NB4 (cell line): ENCODE data around the gene TFAP2A.
A peak's percentile ranks its signal among the peaks of the same experiment; 100 is the strongest.

Source experiments
- DNase-seq: peaks from one replicate; pipeline ENCODE4 v3.0.0; 2010; ENCODE audit warnings: low read depth
- H3K4me3 ChIP-seq: one replicate; pipeline ENCODE4 v1.5.1; 2011; ENCODE audit warnings: mild to moderate bottlenecking, low read depth, low read length, moderate library complexity
- CTCF ChIP-seq: IDR thresholded peaks from one replicate; pipeline ENCODE4 v1.5.1; 2012; ENCODE audit warnings: low read depth, low read length
- MYC ChIP-seq: IDR thresholded peaks from 2 replicates; pipeline ENCODE4 v1.6.1; 2011; ENCODE audit warnings: low read depth, low read length
- POLR2A ChIP-seq: IDR thresholded peaks from 2 replicates; pipeline ENCODE4 v1.6.1; 2011; ENCODE audit warnings: mild to moderate bottlenecking; ENCODE audit not compliant: insufficient read length; ENCODE audit errors: extremely low read depth
- TF ChIP-seq, protein P1 (sequence below): IDR thresholded peaks from 2 replicates; pipeline ENCODE4 v1.6.1; 2011; ENCODE audit warnings: low read depth, low read length

TFAP2A gene

DNA sequence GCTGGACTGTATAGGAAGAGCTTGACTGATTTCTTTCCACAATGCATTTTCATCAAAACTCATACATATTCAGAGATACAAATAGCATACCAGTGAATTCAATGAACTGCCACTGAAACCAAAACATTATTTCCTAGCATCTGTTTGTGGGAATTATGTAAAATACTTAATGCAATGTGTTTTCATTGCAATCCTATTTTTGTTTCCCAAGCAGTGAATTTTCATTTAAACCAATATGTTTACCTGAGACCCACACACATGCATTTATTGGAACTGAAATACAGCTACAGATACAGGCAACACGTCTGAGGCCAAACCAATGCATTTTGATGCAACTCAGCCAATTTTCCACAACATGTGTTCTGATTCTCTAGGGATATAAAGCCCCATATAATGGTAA is 33.2 kb upstream of the TFAP2A start:
- no peak overlapping the region for H3K4me3 ChIP-seq
- no peak for TF ChIP-seq POLR2A
- no peak for TF ChIP-seq CTCF
- no peak for TF ChIP-seq MYC
- TF ChIP-seq, protein P1, sequence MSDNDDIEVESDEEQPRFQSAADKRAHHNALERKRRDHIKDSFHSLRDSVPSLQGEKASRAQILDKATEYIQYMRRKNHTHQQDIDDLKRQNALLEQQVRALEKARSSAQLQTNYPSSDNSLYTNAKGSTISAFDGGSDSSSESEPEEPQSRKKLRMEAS = no peak
- no peak for DNase-seq

- TF ChIP-seq, protein P1 = no peak
- TF ChIP-seq MYC (no peak), POLR2A (no peak), CTCF (no peak)
- no peak overlapping the region for H3K4me3 ChIP-seq
- no peak for DNase-seq
These were observed 31.7 kb upstream of the TFAP2A start for GRCh38 chr6:10446548-10446947.

- DNase-seq = no peak
- no peak overlapping the region for H3K4me3 ChIP-seq
These were observed 26.8 kb upstream of the TFAP2A start for GRCh38 chr6:10441655-10442009.

GRCh38 chr6:10441004-10441654 is 26.3 kb upstream of the TFAP2A start:
- no peak overlapping the region for H3K4me3 ChIP-seq
- TF ChIP-seq, protein P1 = no peak
- no peak for DNase-seq

More at GRCh38 chr6:10441655-10442009, 26.8 kb upstream of the TFAP2A start:
- TF ChIP-seq CTCF = no peak
- no peak for TF ChIP-seq MYC
- TF ChIP-seq POLR2A = no peak
- TF ChIP-seq, protein P1 = no peak

- DNase-seq = no peak
- H3K4me3 ChIP-seq = no peak overlapping the region
- no peak for TF ChIP-seq MYC
- TF ChIP-seq POLR2A = no peak
These were observed 23.0 kb upstream of the TFAP2A start for GRCh38 chr6:10437891-10438290.

DNA sequence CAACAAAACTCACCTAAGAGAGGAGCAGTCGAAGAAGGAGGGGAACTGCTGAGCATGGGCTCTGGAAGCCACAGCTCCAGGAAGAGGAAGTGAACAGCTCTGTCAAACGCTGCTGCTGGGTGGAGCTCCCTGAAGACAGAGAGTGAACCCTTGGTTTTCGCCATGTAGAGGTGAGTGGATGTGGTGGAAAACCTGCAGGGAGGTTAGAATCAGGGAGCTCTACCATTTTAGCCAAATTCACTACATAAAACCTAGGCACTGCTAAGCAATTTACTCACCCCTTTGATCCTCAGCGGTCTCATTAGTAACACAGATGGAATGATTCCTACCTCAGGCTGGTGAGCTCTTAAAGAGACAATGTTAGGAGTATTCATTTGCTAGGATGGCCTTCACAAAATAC is 19.4 kb upstream of the TFAP2A start:
- DNase-seq = peak; percentile 78

More for the DNA sequence above, 19.4 kb upstream of the TFAP2A start:
- TF ChIP-seq POLR2A (no peak), CTCF (no peak), MYC (no peak)
- TF ChIP-seq, protein P1 = no peak
- H3K4me3 ChIP-seq = peak overlapping the region; percentile 1
